Measurements from ENCODE around the gene GEMIN7.

GEMIN7 gene

GRCh38 chr19:45040059-45040771 is 38.8 kb upstream of the GEMIN7 start:
- DNase-seq (ENCODE audit: extremely low read depth, low read depth): no peak
- no peak for TF ChIP-seq CTCF (IDR thresholded peaks at IDR 0.05; ENCODE audit: low read depth, low read length, missing control alignments)
- peak overlapping the region; percentile 83 for H3K4me3 ChIP-seq (replicated peaks; ENCODE audit: low read depth, low read length)

GRCh38 chr19:45041125-45041524 is 37.9 kb upstream of the GEMIN7 start:
- no peak overlapping the region for H3K4me3 ChIP-seq (replicated peaks; ENCODE audit: low read depth, low read length)
- TF ChIP-seq CTCF (IDR thresholded peaks at IDR 0.05; ENCODE audit: low read depth, low read length, missing control alignments): no peak
- no peak for DNase-seq (ENCODE audit: extremely low read depth, low read depth)

GRCh38 chr19:45045671-45046353 is 33.2 kb upstream of the GEMIN7 start:
- no peak for DNase-seq (ENCODE audit: extremely low read depth, low read depth)
- no peak for TF ChIP-seq CTCF (IDR thresholded peaks at IDR 0.05; ENCODE audit: low read depth, low read length, missing control alignments)
- no peak overlapping the region for H3K4me3 ChIP-seq (replicated peaks; ENCODE audit: low read depth, low read length)

GRCh38 chr19:45046355-45046754 is 32.7 kb upstream of the GEMIN7 start:
- no peak overlapping the region for H3K4me3 ChIP-seq (replicated peaks; ENCODE audit: low read depth, low read length)
- TF ChIP-seq CTCF (IDR thresholded peaks at IDR 0.05; ENCODE audit: low read depth, low read length, missing control alignments): no peak
- DNase-seq (ENCODE audit: extremely low read depth, low read depth): no peak

- TF ChIP-seq CTCF (IDR thresholded peaks at IDR 0.05; ENCODE audit: low read depth, low read length, missing control alignments): no peak
- no peak overlapping the region for H3K4me3 ChIP-seq (replicated peaks; ENCODE audit: low read depth, low read length)
- no peak for DNase-seq (ENCODE audit: extremely low read depth, low read depth)
Observed at GRCh38 chr19:45047188-45047797, 31.8 kb upstream of the GEMIN7 start.

GRCh38 chr19:45049073-45049736 is 29.9 kb upstream of the GEMIN7 start:
- DNase-seq (ENCODE audit: extremely low read depth, low read depth): no peak
- no peak for TF ChIP-seq CTCF (IDR thresholded peaks at IDR 0.05; ENCODE audit: low read depth, low read length, missing control alignments)

More at GRCh38 chr19:45049073-45049736, 29.9 kb upstream of the GEMIN7 start:
- H3K4me3 ChIP-seq (replicated peaks; ENCODE audit: low read depth, low read length): no peak overlapping the region
